Measurements from ENCODE around the gene FOXP1. TPM values are rescaled to one million over a fixed set of nuclear protein-coding genes. Genes with fewer than 3 reads are reported as not detected.

The FOXP1 gene
- total and polyA plus RNA-seq, 2 of the 8 experiments (the other 6 are each of a cell fraction or from before 2014, with no cell fraction given), result 13.9 to 25.4 TPM

DNA sequence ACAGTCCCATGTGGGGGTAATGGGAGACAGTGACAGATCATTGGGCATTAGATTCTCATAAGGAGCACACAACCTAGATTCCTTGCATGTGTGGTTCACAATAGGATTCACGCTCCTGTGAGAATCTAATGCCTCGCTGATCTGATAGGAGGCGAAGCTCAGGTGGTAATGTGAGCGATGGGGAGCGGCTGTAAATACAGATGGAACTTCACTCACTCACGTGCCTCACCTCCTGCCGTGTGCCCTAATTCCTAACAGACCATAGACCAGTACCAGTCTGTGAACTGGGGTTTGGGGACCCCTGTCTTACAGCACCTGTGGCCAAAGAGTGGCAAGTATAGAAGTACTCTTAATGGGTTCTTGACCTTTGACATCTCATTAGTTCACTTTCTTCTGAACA lies 554.7 kb downstream of the FOXP1 start:
- peaks cover 1 to 11% (median 6%) of the 10 kb centered on the region in 4 experiments; a peak in 5 of 7 replicates for H3K4me1 ChIP-seq (replicated peaks in 1 of 4; ENCODE audit: control insufficient read depth in 3 of 4, insufficient read depth in 4 of 4, low read length in 3 of 4)
- ChIA-PET CTCF (ENCODE audit: partially characterized antibody) (no interaction called here), POLR2A (ENCODE audit: partially characterized antibody) (no interaction called here)
- no peak overlapping the region for H3K9ac ChIP-seq (replicated peaks in 1 of 4; ENCODE audit: extremely low read depth in 1 of 4, low read depth in 3 of 4, low read length in 3 of 4)
- H4K20me1 ChIP-seq (replicated peaks in 1 of 2; ENCODE audit: control insufficient read depth in 1 of 2, insufficient read depth in 2 of 2, low read length in 2 of 2), result peaks cover 0 to 1% of the 10 kb centered on the region in 2 experiments
- no peak overlapping the region for H2BK20ac ChIP-seq (ENCODE audit: low read length)
- no peak overlapping the region for H3K4me3 ChIP-seq (ENCODE audit: extremely low read depth in 1 of 4, insufficient read depth in 2 of 4, low read depth in 3 of 4, low read length in 4 of 4)
- H4K5ac ChIP-seq (ENCODE audit: insufficient read length, low read depth, low read length), result no peak overlapping the region
- no peaks in the 10 kb centered on the region for H3K9me3 ChIP-seq (ENCODE audit: insufficient read depth in 2 of 2, low read depth in 1 of 2, low read length in 1 of 2)
- H3K14ac ChIP-seq (ENCODE audit: insufficient read length), result no peak overlapping the region
- H4K8ac ChIP-seq (ENCODE audit: extremely low read depth, insufficient read depth, low read length), result no peak overlapping the region
- WGBS, 2 experiments (ENCODE audit: extremely low coverage in 1 of 2, insufficient coverage in 1 of 2, insufficient read length in 1 of 2, insufficient replicate concordance in 2 of 2, low coverage in 1 of 2, low lambda C conversion rate in 2 of 2, missing lambda C conversion rate in 1 of 2), result 94% methylated on average over 7 of the region's 7 CpGs; no CpG with 5 or more reads in 1 of the 2 experiments
- H4K91ac ChIP-seq (replicated peaks; ENCODE audit: insufficient read length, low read length), result no peak overlapping the region
- H3K79me1 ChIP-seq (ENCODE audit: low read depth, low read length), result no peaks in the 10 kb centered on the region
- no peak overlapping the region for H2AFZ ChIP-seq (ENCODE audit: low read length)
- H3K36me3 ChIP-seq (ENCODE audit: control insufficient read depth in 2 of 4, insufficient read depth in 4 of 4, low read length in 3 of 4), result peaks cover 0 to 3% (median 0%) of the 10 kb centered on the region in 4 experiments; a peak in 1 of 8 replicates
- H2BK5ac ChIP-seq (ENCODE audit: low read depth, low read length), result no peak overlapping the region
- H3K23ac ChIP-seq (ENCODE audit: insufficient read length), result no peak overlapping the region
- DNase-seq (ENCODE audit: low read depth in 1 of 2, low spot score in 2 of 2), result no peak
- no peak overlapping the region for H2BK12ac ChIP-seq (ENCODE audit: low read depth, low read length)
- H2BK120ac ChIP-seq (replicated peaks; ENCODE audit: low read depth, low read length), result no peak overlapping the region
- TF ChIP-seq HDAC2 (IDR thresholded peaks at IDR 0.05; ENCODE audit: borderline replicate concordance in 1 of 2, low read depth in 2 of 2, low read length in 2 of 2), result no peak
- H3K4ac ChIP-seq (replicated peaks; ENCODE audit: insufficient read length, low read depth, low read length), result no peak overlapping the region
- no peak overlapping the region for H3K4me2 ChIP-seq (ENCODE audit: insufficient read depth in 1 of 2, low read depth in 2 of 2, low read length in 2 of 2)
- H2BK15ac ChIP-seq (ENCODE audit: low read length), result no peak overlapping the region
- H3K18ac ChIP-seq (ENCODE audit: extremely low read depth, low read length), result no peak overlapping the region
- H3K23me2 ChIP-seq (ENCODE audit: low read depth, low read length), result no peaks in the 10 kb centered on the region
- FAIRE-seq, result no peak
- H3K79me2 ChIP-seq (ENCODE audit: control insufficient read depth in 1 of 2, insufficient read depth in 2 of 2, low read length in 2 of 2), result no peaks in the 10 kb centered on the region
- no peaks in the 10 kb centered on the region; a peak in 1 of 7 replicates for H3K27me3 ChIP-seq (replicated peaks in 1 of 4; ENCODE audit: control insufficient read depth in 3 of 4, extremely low read depth in 1 of 4, insufficient read depth in 3 of 4, low read length in 3 of 4)
- H3K27ac ChIP-seq (ENCODE audit: low read depth, low read length), result no peak overlapping the region
- no peak overlapping the region for H3K56ac ChIP-seq (replicated peaks; ENCODE audit: insufficient read length, low read depth, low read length)
- no peak overlapping the region for H2AK5ac ChIP-seq (ENCODE audit: low read depth, low read length)

All from H1 (cell line).